CD4-positive, alpha-beta T cell treated with Interleukin-17A for 1 hour (primary cell): ENCODE measurements around the gene ARL10.

ENCODE experiments used
- DNase-seq: peaks from one replicate; pipeline ENCODE4 v3.0.0-alpha.2; 2020

The ARL10 gene, protein sequence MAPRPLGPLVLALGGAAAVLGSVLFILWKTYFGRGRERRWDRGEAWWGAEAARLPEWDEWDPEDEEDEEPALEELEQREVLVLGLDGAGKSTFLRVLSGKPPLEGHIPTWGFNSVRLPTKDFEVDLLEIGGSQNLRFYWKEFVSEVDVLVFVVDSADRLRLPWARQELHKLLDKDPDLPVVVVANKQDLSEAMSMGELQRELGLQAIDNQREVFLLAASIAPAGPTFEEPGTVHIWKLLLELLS

DNA sequence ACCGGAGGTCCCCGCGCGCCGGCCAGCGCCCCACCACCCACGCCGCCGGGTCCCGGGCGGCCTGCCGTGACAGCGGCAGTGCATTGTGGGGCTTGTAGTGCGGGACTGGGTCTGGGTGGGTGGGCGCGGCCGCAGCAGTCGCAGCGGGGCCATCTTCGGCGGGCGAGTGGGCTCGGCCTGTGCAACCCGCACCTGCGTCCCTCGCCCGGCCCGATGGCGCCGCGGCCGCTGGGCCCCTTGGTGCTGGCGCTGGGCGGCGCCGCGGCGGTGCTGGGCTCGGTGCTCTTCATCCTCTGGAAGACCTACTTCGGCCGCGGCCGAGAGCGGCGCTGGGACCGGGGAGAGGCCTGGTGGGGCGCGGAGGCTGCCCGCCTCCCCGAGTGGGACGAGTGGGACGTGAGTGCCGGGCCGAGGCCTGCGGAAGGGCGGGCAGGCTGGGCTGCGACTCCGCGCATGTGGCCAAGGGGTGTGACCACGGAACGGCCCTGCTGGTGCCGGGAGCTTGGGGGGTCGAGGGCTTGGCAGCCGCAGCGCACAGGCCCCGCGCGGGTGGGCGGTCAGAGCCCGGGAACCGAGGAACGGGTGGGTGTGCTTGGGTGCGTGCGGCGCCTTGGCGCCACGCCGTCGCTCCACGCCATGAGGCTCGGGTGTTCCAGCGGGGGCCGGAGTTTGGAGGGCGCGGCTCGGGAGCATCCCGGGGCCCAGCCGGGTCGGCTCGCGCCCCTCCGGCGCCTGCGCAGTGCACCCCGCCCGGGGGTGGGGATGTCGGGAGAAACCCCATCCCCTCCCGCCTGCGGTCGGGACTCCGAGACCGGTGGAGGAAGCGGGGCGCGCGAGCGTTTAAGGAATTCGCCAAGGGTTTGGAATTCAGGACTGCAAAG is at the start of gene ARL10:
Gene ARL10 (plus strand): TSS at position 137 of the 881 bp plus-strand sequence. CDS start 77 bp downstream, at position 214.
- peak; percentile 58 for DNase-seq

DNA sequence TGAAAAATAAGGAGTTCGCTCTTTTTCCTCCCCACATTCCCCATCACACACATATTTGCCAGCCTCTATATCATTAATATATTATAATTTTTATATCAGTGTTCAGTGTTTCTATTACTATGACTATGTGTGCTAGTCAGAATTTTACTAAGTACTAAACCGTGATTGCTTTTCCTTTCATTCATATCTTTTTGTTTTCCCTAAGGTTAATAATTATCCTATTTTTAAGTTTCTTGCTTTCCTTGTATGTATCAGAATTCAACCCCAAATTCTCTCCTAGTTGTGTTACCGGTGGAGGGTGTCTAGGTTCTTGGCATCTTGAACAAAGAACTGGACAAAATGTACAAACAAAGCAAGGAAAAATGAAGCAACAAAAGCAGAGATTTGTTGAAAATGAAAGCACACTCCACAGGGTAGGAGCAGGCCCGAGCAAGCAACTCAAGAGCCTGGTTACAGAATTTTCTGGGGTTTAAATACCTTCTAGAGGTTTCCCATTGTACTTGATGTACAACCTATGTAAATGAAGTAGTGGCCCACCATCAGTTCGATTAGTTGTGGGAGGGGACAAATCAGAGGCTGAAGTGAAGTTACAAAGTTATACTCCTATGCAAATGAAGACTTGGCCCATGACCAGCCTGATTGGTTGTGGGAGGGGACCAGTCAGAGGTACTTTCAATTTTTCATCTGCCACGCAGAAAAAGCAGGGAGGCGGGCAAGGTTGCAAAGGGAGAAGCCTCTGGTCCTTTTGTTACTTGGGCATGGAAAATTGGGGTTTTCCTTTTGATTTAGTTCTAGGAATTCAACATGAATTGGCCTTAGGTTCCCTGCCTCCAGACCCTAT is 47.5 kb upstream of the ARL10 start:
- no peak for DNase-seq

DNA sequence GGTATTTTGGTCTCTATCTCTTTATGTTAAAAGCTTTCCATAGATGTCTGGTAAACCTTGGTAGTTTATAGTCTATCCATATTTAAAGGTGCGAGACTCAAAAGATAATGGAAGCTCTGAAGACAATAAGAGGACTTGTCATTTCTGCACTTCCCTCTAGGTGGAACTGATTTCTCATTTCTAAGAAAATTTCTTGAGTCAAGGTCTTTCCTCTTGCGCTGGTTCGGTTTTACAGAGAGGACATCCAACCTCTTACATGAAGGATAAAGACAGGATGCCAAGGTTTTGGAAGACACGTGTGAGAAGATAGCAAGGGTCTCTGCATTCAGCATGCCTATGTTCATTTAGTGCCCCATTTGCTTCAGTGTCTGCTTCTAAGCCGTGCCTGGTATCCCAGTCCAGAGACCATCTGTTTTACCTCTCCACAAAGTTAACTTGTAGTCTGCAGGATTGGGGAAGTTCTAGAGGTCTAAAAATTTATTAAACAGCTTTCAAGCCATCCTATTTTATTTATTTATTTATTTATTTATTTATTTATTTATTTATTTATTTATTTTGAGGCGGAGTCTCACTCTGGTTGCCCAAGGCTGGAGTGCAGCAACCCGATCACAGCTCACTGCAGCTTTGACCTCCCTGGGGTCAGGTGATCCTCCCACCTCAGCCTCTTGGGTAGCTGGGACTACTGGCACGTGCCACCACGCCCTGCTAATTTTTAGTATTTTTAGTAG is 45.3 kb upstream of the ARL10 start:
- DNase-seq, result no peak

DNA sequence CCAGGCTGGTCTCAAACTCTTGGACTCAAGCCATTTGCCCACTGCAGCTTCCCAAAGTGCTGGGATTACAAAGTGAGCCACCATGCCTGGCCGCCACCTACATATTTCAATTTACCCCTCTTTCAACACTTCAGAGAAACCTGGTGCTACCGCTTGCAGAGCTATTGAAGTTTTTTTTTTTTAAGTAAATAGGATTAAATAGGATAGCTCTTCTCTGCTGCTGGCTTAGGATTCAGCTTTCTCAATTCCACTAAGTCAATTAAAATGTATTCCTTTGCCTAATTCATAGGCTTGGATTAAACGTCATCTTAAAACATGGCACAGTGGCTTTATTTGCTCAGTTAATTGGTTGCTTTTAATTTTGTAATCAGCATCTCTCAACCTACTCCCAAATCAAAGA is 44.7 kb upstream of the ARL10 start:
- DNase-seq, result no peak

DNA sequence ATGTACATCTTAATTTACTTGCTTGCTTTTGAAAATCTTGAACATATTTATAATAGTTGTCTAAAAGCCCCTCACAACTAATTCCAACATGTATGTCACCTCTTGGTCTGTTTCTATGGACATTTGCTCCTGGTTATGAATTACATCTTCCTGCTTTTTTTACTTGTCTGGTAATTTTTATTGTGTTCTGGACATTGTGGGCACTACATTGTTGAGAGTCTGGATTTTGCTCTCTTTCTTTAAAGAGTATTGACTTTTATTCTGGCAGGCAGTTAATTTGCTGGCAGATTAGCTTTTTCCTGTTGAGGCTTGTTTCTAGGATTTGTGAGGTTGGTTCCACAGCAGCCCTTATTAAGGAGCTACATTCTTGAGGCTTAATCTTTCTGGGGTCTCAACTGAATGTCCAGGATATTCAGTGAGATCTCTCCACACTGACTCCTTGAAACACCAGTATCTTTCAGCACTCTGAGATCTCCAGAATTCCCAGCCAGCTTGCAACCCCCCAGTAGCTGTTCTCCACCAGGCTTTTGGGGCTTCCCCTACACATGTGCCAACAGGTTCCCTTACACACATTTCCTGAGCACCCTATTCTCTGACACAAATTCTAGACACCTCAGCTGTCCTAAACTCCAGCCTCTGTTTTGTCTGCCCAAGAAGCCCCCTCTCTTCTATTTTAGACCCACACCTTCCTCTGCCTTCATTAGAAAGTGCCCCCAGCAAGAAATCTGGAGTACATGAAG is 31.1 kb upstream of the ARL10 start:
- no peak for DNase-seq

DNA sequence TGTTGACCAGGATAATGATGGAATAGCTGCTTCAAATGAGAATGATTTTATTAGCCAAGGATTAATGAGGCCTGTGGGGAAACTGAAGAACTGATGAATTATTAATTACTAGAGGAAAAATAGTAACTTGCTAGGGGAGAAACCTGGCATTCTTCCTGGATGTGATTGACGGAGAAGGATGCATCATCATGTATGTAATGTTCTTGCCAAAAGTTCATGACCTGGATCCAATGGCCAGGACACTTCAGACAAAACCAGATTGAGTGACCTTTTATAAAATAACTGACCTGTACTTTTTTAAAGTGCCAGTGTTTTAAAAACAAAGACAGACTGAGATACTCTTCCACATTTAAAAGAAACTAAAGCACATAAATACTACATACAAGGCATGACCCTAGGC is 27.4 kb upstream of the ARL10 start:
- DNase-seq, result no peak

DNA sequence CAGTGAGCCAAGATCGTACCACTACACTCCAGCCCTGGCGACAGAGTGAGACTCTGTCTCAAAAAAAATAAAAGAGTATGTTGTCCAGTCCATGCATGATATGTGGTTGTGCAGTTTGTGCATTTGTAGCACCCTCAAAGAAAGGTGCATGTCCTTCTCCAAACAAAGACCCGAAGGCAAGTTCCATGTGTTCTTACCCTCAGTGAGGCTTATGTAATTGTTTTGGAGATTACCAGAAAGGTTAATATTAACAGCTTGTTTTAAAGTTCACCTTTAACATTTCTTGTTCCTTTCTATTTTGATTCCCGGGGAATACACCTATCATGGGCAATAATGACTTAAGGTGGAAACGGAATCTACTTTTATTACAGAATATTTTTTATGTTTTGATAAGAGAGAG is 26.0 kb upstream of the ARL10 start:
- DNase-seq, result no peak

DNA sequence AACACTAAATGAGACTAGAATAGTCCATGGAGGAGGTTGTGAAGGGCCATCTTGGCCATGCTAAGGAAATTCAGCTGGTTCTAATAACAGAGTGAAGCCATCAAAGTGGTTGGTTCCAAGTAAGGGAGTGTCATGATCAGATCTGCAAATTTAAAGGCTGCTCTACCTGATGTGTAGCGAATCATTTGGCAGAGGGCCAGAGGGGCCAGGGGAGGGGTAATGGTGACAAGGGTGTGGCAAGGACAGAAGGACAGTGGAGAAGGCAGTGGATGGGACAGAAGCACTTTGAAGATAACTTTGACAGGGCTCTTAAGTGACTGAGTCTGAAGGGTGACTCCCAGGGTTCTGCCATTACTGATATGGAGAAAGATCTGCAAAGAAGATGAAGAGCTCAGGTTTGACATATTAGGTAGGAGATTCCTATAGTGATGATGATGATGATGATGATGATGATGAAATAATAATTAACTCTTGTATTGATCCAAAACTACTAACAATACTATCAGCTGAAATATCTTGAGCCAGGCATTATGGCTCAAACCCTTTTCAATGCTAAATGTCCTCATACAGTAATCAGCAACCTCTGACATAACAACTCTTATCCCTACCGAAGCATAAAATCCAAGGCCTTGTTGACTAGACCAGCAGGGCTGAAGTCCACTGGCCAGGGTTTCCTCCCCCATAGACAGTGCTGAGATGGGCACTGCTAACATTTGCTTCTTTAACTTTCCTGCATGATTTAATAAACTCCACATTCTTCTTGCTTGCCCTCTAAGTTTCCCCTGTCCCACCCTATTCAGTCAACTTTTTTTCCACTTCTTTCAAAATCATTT is 23.7 kb upstream of the ARL10 start:
- no peak for DNase-seq

DNA sequence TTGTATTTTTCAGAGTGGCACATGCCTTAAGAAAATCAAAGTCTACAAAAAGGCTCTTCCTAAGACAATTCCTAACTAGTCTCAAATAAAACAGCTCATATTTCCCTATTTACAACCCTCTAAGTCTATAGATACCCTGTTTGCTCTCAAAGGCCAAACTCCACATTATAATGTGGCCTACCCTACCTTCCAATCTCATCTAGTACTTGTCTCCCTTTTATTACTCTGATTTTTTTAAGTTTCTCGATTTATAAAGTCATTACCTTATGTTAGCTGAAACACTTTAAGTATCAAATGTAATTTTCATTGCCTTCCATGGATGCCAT is 23.2 kb upstream of the ARL10 start:
- no peak for DNase-seq

DNA sequence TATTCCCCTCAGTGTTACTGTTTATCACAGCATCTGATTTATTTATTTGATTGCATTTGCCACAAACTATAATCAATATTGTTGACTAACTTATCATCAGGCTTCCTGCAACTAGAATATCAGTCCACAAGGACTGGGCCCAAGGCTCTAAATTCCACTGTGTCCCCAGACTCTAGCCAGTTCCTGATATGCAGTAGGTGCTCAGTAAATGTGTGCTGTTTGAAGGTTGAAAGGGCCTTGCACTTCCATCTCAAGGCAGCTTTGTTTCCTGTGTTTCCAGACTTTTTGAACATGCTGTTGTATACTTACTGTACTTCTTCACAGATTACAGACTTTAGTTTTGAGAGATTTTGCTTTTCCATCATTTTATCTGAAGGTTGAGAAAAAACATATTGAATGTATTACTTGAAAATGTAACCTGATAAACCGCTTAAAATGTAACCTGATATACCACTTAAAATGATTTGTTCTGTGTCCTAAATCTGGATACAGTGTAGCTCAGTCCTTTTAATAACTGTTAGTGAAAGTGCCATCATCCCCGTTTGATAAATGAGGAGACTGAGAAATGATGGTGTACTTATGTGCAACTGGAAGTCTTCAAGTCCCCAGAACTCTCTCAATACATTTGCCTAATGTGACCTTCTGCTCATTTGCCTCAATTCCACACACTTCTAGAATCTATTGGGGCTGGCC is 22.4 kb upstream of the ARL10 start:
- DNase-seq, result no peak

DNA sequence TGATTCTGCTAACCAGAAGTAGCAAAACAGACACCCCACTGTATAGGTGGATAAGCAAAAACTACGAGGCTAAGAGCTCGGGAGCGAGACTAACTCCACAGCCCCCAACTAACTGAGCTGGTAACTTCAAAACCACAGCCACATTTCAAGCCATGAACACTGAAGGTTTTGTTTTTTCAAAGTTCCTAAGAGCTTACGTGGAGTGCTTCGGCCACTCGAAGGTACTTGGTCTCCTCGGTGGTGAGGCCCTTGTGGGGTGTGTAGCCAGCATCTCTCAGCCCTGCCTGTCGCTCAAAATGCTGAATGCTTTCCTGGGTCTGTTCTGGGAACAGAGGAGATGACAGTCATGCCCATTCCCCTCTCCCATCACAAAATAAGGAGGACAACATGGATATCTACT is 14.9 kb upstream of the ARL10 start:
- no peak for DNase-seq

DNA sequence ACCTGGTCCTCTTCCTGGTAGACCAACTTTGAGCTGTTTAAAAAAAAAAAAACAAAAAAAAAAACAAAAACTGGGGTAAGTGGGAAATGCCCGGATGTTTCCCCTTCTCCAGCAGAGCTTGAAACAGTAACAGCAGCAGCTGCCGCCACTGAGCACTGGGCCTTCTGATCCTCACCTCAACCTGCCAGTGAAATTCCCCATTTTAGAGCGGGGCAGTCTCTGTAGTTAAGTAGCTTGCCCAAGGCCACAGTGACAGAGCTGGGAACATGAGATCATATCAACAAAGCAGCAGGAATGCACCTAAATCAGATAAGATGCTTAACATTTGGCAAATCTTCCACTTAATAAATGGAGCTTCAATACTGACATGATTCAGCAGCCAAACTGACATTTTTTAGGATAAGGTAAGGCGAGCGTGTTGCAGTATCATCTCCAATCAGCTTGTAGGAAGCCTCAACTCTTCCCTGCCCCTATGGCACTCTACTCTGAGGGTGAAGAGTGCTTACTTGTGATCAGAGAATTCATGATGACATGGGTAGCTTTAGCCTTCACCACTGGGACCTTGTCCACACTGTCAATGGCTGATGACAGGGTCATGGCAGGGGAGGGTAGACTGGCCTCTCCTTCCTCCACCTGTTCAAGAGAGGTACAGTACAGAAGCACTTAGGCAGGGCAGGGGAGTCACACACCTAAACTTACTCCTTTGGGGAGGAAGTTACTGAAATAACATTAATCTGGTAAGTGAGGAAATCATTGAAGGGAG is 13.0 kb upstream of the ARL10 start:
- DNase-seq, result no peak

DNA sequence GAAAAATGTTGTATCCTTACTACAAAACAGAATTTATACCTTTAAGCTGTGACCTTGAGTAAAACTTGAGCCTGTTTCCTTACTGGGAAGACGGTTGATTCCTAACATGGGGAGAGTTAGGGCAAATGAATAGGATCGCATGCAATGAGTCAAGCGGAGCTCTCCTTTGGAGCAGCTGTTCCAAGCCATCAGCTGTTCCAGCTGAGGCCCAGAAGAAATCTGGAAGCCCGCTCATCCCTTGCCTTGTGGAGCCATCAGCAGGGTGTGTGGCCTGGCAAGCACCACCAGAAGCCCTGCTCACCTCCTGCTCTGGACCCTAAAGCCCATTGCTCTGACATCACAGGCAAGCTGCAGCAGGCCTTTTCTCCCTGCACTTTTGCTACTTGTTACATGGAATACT is 11.8 kb upstream of the ARL10 start:
- no peak for DNase-seq

DNA sequence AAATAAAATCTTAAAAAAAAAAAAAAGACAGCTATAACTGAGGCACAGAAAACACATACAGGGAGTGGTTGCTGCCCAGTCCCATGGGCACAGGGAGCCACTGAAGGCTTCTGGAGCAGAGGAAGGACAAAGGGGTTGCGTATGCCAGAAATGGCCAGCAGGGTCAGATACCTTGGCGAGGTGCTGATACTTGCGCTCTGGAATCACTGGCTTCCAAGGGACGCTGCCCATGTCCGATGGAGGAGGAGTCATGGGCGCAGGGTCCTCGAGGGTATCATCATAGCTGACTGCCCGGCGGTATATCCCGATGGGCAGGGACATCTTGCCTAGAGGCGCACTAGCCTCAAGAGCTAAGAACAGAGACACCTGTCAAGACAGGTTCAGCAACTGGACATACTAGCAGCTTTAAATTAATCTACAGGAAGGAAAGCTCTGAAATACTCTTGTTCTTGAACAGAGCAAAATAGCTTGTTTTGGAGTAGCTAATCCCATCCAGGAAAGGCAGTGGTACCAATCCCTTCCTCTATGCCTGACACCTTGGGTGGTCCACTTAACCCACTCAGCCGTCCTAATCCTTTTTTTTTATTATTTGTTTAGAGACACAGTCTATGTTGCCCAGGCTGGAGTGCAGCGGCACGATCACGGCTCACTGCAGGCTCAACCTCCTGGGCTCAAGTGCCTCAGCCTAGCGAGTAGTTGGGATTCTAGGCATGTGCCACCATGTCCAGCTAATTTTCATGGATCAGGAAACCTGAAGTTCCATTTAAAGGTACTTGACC is 9.7 kb upstream of the ARL10 start:
- no peak for DNase-seq

DNA sequence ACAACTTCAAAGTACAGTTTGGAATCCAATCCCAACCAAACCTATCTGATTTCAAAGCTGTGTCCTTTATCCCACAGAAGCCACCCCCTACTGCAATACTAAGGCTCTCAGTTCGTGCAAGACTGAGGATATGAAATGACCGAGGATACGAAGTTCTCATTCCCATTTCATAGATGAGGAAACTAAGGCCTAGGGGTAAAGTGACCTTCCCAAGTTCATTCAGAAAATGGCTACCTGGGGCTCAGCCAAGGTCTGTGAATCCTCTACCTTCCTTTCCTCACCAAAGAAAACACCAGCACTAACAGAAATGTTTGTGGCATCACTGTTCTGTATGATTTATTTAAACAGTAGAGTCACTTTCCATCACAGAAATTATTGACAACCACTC is 9.1 kb upstream of the ARL10 start:
- DNase-seq, result no peak

DNA sequence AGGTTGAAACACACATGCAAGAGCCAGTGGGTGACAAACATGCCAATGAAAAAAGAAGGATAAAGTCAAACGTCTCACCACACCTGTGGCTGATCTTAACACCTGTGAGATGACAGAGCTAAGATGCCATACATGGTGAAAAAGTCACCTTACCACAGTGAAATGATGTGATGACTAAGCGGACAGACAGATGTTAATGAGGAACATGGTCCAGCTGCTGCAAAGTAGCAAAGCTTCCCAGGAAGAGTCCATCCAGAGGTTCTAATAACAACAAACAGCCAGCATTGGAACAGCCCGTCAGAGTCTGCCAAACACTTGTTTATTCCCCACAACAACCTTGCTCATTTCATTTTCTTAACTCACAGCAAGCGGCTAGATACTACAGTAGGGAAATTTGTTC is 5.6 kb upstream of the ARL10 start:
- no peak for DNase-seq

DNA sequence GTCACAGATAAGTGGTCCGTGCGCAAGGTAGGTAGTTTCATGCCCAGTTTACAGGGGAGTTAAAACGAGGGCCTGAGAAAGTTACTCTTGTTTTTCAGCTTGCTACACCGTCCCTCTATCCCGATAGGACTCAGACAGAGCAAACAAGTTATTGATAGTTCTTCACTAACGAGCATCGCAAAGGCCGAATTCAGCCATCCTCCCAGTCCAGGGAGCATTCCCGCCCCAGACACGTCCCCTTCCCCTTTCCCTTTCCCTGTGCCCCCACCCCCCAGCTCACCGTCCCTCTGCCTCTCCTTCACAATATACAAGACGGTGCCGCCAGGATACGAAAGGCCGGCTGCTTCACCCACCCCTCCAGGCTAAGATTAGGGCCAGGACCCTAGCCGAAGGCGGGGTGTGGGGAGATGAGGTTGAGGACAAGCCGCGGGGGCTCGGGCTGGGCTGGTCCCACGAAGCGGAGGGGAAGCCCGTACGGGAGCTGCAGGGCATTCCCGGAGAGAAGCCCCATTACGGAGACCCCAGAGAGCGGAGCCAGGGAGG is 4.3 kb upstream of the ARL10 start:
- DNase-seq, result no peak

DNA sequence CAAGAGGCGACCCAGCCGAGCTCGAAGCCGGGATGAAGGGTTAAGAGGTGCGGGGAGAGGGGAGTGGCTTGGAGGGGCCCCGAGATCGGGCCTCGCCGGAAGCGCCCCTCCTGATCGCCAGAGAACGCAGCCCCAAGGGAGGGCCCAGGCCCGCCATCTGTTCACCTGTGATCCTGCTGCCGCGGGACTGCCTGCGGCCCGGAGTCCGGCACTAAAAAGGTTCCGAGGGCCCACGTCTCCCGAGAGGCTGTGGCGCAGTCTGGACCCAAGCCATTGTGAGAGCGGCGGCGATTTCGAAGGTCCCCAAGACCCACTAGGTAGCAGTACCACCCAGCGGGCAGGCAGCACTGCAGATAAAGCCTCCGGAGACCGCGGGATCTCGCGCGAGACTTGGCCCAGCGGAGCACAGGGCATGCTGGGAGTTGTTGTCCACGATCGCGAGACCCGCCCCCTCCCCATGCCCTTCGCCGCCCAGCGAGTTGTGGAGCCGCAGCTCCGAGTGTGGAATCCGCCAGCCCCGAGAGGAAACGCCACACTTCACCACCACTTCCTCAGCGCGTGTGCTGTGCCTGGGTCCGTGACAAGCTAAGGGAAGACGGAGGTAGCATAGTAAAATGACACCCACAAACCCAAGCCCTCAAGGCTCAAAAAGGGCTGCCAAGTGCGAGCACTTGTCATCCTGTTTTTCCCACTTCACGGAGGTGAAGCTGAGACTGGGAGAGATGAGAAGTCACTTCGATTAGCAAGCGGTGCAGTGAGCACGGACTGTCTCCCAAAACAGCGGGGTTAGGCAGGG is 3.7 kb upstream of the ARL10 start, which contains the start of gene KIAA1191:
Gene KIAA1191 (minus strand): TSS at position 328 of the 796 bp plus-strand sequence. CDS start 2,256 bp downstream, outside the sequence.
- DNase-seq, result peak; percentile 97
